ENCODE measurements around the gene PSMD8. TPM values are rescaled to one million over a fixed set of nuclear protein-coding genes. Genes with fewer than 3 reads are reported as not detected.

The PSMD8 gene
- total and polyA plus RNA-seq, 2 of the 8 experiments (the other 6 are each of a cell fraction or from before 2014, with no cell fraction given), result 170 to 486 TPM

DNA sequence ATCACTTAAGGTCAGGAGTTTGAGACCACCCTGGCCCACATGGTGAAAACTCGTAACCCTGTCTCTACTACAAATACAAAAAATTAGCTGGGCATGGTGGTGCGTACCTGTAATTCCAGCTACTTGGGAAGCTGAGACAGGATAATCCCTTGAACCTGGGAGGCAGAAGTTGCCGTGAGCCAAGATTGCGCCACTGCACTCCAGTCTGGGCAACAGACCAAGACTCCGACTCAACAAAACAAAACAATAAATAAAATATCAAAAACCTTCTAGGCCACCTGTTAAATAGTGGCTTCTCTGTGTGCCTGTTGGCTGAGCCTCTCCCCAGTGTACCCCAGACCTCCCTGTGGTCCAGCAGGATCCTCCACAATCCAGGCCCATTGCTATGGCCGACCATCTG is 3.3 kb upstream of the PSMD8 start:
- no peak overlapping the region for H3K9ac ChIP-seq (replicated peaks in 1 of 4; ENCODE audit: extremely low read depth in 1 of 4, low read depth in 3 of 4, low read length in 3 of 4)
- no peak overlapping the region for H3K4me2 ChIP-seq (ENCODE audit: insufficient read depth in 1 of 2, low read depth in 2 of 2, low read length in 2 of 2)
- H3K4ac ChIP-seq (replicated peaks; ENCODE audit: insufficient read length, low read depth, low read length), result no peak overlapping the region
- no peak for DNase-seq (ENCODE audit: low read depth in 1 of 2, low spot score in 2 of 2)
- H2BK120ac ChIP-seq (replicated peaks; ENCODE audit: low read depth, low read length), result no peak overlapping the region
- peaks cover 0 to 2% (median 0%) of the 10 kb centered on the region in 4 experiments; a peak in 2 of 7 replicates for H3K27me3 ChIP-seq (replicated peaks in 1 of 4; ENCODE audit: control insufficient read depth in 3 of 4, extremely low read depth in 1 of 4, insufficient read depth in 3 of 4, low read length in 3 of 4)
- no peak overlapping the region for H3K23ac ChIP-seq (ENCODE audit: insufficient read length)
- H3K18ac ChIP-seq (ENCODE audit: extremely low read depth, low read length), result no peak overlapping the region
- H3K36me3 ChIP-seq (ENCODE audit: control insufficient read depth in 2 of 4, insufficient read depth in 4 of 4, low read length in 3 of 4), result no peaks in the 10 kb centered on the region
- peaks cover 0 to 5% of the 10 kb centered on the region in 2 experiments for H4K20me1 ChIP-seq (replicated peaks in 1 of 2; ENCODE audit: control insufficient read depth in 1 of 2, insufficient read depth in 2 of 2, low read length in 2 of 2)
- H2BK20ac ChIP-seq (ENCODE audit: low read length), result no peak overlapping the region
- no peak overlapping the region for H4K8ac ChIP-seq (ENCODE audit: extremely low read depth, insufficient read depth, low read length)
- H4K91ac ChIP-seq (replicated peaks; ENCODE audit: insufficient read length, low read length), result no peak overlapping the region
- no peak overlapping the region for H3K56ac ChIP-seq (replicated peaks; ENCODE audit: insufficient read length, low read depth, low read length)
- no peak overlapping the region for H3K14ac ChIP-seq (ENCODE audit: insufficient read length)
- peaks cover 8% of the 10 kb centered on the region for H3K79me1 ChIP-seq (ENCODE audit: low read depth, low read length)
- H3K4me3 ChIP-seq (ENCODE audit: extremely low read depth in 1 of 4, insufficient read depth in 2 of 4, low read depth in 3 of 4, low read length in 4 of 4), result no peak overlapping the region
- no peak overlapping the region for H2BK5ac ChIP-seq (ENCODE audit: low read depth, low read length)
- H4K5ac ChIP-seq (ENCODE audit: insufficient read length, low read depth, low read length), result no peak overlapping the region
- ChIA-PET CTCF (ENCODE audit: partially characterized antibody) (interaction anchor here (1.4 to 1.6 kb wide), 2 partner anchors 14 to 126 kb away, joined by 4 read pairs; no protein-coding TSS in a partner anchor), POLR2A (ENCODE audit: partially characterized antibody) (no interaction called here)
- no peak overlapping the region for H2AK5ac ChIP-seq (ENCODE audit: low read depth, low read length)
- H3K9me3 ChIP-seq (ENCODE audit: insufficient read depth in 2 of 2, low read depth in 1 of 2, low read length in 1 of 2), result no peaks in the 10 kb centered on the region
- peaks cover 7% of the 10 kb centered on the region; the same call in 1 of the 2 replicates for H3K23me2 ChIP-seq (ENCODE audit: low read depth, low read length)
- no peak overlapping the region for H2BK15ac ChIP-seq (ENCODE audit: low read length)
- H3K4me1 ChIP-seq (replicated peaks in 1 of 4; ENCODE audit: control insufficient read depth in 3 of 4, insufficient read depth in 4 of 4, low read length in 3 of 4), result peaks cover 0 to 6% (median 3%) of the 10 kb centered on the region in 4 experiments; a peak in 3 of 7 replicates
- H2AFZ ChIP-seq (ENCODE audit: low read length), result no peak overlapping the region
- no peak for FAIRE-seq
- H2BK12ac ChIP-seq (ENCODE audit: low read depth, low read length), result no peak overlapping the region
- H3K79me2 ChIP-seq (ENCODE audit: control insufficient read depth in 1 of 2, insufficient read depth in 2 of 2, low read length in 2 of 2), result peaks cover 0 to 11% of the 10 kb centered on the region in 2 experiments; a peak in 2 of 4 replicates
- 97% methylated on average over 6 of the region's 6 CpGs; no CpG with 5 or more reads in 1 of the 2 experiments for WGBS, 2 experiments (ENCODE audit: extremely low coverage in 1 of 2, insufficient coverage in 1 of 2, insufficient read length in 1 of 2, insufficient replicate concordance in 2 of 2, low coverage in 1 of 2, low lambda C conversion rate in 2 of 2, missing lambda C conversion rate in 1 of 2)
- H3K27ac ChIP-seq (ENCODE audit: low read depth, low read length), result no peak overlapping the region
- TF ChIP-seq SIX5 (IDR thresholded peaks at IDR 0.05; ENCODE audit: low read depth, low read length), result no peak
- TF ChIP-seq TCF12 (IDR thresholded peaks at IDR 0.05; ENCODE audit: low read depth, low read length), result no peak
- TF ChIP-seq SIN3A (conservative IDR thresholded peaks at IDR 0.05 in 1 of 2, IDR thresholded peaks at IDR 0.05 in 1 of 2; ENCODE audit: low read depth in 1 of 2, low read length in 2 of 2), result no peak
- TF ChIP-seq, protein P1, sequence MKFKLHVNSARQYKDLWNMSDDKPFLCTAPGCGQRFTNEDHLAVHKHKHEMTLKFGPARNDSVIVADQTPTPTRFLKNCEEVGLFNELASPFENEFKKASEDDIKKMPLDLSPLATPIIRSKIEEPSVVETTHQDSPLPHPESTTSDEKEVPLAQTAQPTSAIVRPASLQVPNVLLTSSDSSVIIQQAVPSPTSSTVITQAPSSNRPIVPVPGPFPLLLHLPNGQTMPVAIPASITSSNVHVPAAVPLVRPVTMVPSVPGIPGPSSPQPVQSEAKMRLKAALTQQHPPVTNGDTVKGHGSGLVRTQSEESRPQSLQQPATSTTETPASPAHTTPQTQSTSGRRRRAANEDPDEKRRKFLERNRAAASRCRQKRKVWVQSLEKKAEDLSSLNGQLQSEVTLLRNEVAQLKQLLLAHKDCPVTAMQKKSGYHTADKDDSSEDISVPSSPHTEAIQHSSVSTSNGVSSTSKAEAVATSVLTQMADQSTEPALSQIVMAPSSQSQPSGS (IDR thresholded peaks at IDR 0.05; ENCODE audit: low read length), result no peak
- TF ChIP-seq EGR1 (IDR thresholded peaks at IDR 0.05; ENCODE audit: borderline replicate concordance, low read depth, low read length), result no peak
- no peak for TF ChIP-seq TBP (IDR thresholded peaks at IDR 0.05; ENCODE audit: low read depth, low read length)
- TF ChIP-seq ASH2L (IDR thresholded peaks at IDR 0.05; ENCODE audit: low read length), result no peak
- no peak for TF ChIP-seq SP1 (IDR thresholded peaks at IDR 0.05; ENCODE audit: low read depth, low read length)
- TF ChIP-seq TAF7 (optimal IDR thresholded peaks at IDR 0.05; ENCODE audit: borderline replicate concordance, low read depth, low read length), result no peak
- TF ChIP-seq RXRA (IDR thresholded peaks at IDR 0.05; ENCODE audit: insufficient read depth, low read depth, low read length), result no peak
- TF ChIP-seq POLR2AphosphoS5 (IDR thresholded peaks at IDR 0.05; ENCODE audit: low read depth, low read length), result no peak
- TF ChIP-seq BCL11A (IDR thresholded peaks at IDR 0.05; ENCODE audit: low read depth in 2 of 2, low read length in 2 of 2), result no peak

Measured in H1 (cell line).